Measurements from ENCODE around the gene LONRF2. TPM values are rescaled to one million over a fixed set of nuclear protein-coding genes. Genes with fewer than 3 reads are reported as not detected.

LONRF2 gene
- total RNA-seq, 1 experiment from 2014 or later, result 1.1 TPM

DNA sequence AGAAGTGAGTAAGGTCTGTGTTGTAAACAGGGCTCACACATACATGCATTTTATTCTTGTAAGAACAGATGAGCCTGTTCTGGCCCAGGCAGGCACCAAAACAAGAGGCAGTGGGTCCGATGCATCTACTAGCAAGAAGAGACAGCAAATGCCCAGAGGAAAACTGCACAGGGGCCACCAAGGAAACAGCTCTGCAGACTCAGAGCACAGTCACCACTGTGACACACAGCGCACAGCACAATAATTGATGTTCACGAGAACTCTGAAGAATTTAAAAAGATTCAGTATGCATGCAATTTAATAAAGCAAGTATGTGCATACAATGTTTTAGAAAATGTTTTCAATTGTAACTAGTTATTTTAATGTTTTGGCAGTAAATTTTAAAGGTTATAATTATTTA, 24.8 kb downstream of the LONRF2 start:
- no peak for TF ChIP-seq EZH2 (IDR thresholded peaks at IDR 0.05; ENCODE audit: low read length, unreplicated experiment)
- TF ChIP-seq, protein P1, sequence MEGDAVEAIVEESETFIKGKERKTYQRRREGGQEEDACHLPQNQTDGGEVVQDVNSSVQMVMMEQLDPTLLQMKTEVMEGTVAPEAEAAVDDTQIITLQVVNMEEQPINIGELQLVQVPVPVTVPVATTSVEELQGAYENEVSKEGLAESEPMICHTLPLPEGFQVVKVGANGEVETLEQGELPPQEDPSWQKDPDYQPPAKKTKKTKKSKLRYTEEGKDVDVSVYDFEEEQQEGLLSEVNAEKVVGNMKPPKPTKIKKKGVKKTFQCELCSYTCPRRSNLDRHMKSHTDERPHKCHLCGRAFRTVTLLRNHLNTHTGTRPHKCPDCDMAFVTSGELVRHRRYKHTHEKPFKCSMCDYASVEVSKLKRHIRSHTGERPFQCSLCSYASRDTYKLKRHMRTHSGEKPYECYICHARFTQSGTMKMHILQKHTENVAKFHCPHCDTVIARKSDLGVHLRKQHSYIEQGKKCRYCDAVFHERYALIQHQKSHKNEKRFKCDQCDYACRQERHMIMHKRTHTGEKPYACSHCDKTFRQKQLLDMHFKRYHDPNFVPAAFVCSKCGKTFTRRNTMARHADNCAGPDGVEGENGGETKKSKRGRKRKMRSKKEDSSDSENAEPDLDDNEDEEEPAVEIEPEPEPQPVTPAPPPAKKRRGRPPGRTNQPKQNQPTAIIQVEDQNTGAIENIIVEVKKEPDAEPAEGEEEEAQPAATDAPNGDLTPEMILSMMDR (conservative IDR thresholded peaks at IDR 0.05; ENCODE audit: low read depth, low read length), result no peak
- TF ChIP-seq EZH2phosphoT487 (IDR thresholded peaks at IDR 0.05; ENCODE audit: borderline replicate concordance, low read length), result no peak
- CTCF ChIA-PET, result no interaction called here
- H3K9ac ChIP-seq (ENCODE audit: low read length), result no peak overlapping the region
- H3K27me3 ChIP-seq (ENCODE audit: low read length), result no peaks in the 10 kb centered on the region
- H3K4me2 ChIP-seq (ENCODE audit: low read length), result no peak overlapping the region
- POLR2A ChIA-PET (ENCODE audit: unreplicated experiment), result no interaction called here
- no peaks in the 10 kb centered on the region for H4K20me1 ChIP-seq (ENCODE audit: low read length)
- no peaks in the 10 kb centered on the region for H3K9me2 ChIP-seq (replicated peaks; ENCODE audit: low read length)
- H3K9me3 ChIP-seq (ENCODE audit: low read length), result no peaks in the 10 kb centered on the region
- BruUV-seq (replicated peaks), result no TSS peak
- H2AFZ ChIP-seq (ENCODE audit: low read length), result no peak overlapping the region
- H3K36me3 ChIP-seq (ENCODE audit: low read depth, low read length), result no peaks in the 10 kb centered on the region
- H3F3A ChIP-seq (ENCODE audit: low read length, unreplicated experiment), result no peaks in the 10 kb centered on the region
- no peaks in the 10 kb centered on the region for H3K79me2 ChIP-seq (ENCODE audit: low read length)
- intact Hi-C loops (cut with micrococcal nuclease), result no loop called here
- DNase-seq (peak; percentile 34), ATAC-seq (peak; percentile 65)
- H3K4me1 ChIP-seq (ENCODE audit: insufficient read depth, low read length), result peaks cover 14% of the 10 kb centered on the region
- no peak overlapping the region for H3K4me3 ChIP-seq (ENCODE audit: low read length)
- H3K27ac ChIP-seq (ENCODE audit: low read length), result no peak overlapping the region

DNA sequence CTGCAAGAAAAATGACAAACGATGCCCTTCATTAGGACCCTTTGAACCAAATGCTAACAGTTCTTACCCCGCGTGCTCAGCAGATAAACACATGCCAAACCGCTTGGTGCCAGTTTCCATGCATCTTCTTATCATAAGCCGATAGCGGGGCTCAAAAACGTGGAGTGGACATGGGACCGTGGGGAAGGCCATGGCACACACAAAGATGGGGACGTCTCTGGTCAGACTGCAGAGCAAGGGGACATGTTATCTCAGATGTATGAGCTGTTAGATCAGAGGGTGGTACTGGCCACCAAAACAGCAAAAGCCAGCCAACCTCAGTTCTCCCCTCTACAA, 28.2 kb downstream of the LONRF2 start:
- H4K20me1 ChIP-seq (ENCODE audit: low read length), result no peaks in the 10 kb centered on the region
- no peak overlapping the region for H3K9ac ChIP-seq (ENCODE audit: low read length)
- H2AFZ ChIP-seq (ENCODE audit: low read length), result no peak overlapping the region
- H3K27me3 ChIP-seq (ENCODE audit: low read length), result no peaks in the 10 kb centered on the region
- no peak overlapping the region for H3K4me2 ChIP-seq (ENCODE audit: low read length)
- ATAC-seq, result no peak
- peaks cover 39% of the 10 kb centered on the region for H3K4me1 ChIP-seq (ENCODE audit: insufficient read depth, low read length)
- no peak overlapping the region for H3K4me3 ChIP-seq (ENCODE audit: low read length)
- no peaks in the 10 kb centered on the region for H3K9me2 ChIP-seq (replicated peaks; ENCODE audit: low read length)
- intact Hi-C loops (cut with micrococcal nuclease), result no loop called here
- H3F3A ChIP-seq (ENCODE audit: low read length, unreplicated experiment), result peaks cover 9% of the 10 kb centered on the region
- H3K36me3 ChIP-seq (ENCODE audit: low read depth, low read length), result no peaks in the 10 kb centered on the region
- no peak overlapping the region for H3K27ac ChIP-seq (ENCODE audit: low read length)
- DNase-seq, result no peak
- CTCF ChIA-PET, result no interaction called here
- no peaks in the 10 kb centered on the region for H3K9me3 ChIP-seq (ENCODE audit: low read length)
- POLR2A ChIA-PET (ENCODE audit: unreplicated experiment), result no interaction called here
- no peaks in the 10 kb centered on the region for H3K79me2 ChIP-seq (ENCODE audit: low read length)
- TF ChIP-seq EZH2phosphoT487 (IDR thresholded peaks at IDR 0.05; ENCODE audit: borderline replicate concordance, low read length) (no peak), EZH2 (IDR thresholded peaks at IDR 0.05; ENCODE audit: low read length, unreplicated experiment) (no peak)
- TF ChIP-seq, protein P1 (conservative IDR thresholded peaks at IDR 0.05; ENCODE audit: low read depth, low read length), result no peak
- BruUV-seq (replicated peaks), result no TSS peak

DNA sequence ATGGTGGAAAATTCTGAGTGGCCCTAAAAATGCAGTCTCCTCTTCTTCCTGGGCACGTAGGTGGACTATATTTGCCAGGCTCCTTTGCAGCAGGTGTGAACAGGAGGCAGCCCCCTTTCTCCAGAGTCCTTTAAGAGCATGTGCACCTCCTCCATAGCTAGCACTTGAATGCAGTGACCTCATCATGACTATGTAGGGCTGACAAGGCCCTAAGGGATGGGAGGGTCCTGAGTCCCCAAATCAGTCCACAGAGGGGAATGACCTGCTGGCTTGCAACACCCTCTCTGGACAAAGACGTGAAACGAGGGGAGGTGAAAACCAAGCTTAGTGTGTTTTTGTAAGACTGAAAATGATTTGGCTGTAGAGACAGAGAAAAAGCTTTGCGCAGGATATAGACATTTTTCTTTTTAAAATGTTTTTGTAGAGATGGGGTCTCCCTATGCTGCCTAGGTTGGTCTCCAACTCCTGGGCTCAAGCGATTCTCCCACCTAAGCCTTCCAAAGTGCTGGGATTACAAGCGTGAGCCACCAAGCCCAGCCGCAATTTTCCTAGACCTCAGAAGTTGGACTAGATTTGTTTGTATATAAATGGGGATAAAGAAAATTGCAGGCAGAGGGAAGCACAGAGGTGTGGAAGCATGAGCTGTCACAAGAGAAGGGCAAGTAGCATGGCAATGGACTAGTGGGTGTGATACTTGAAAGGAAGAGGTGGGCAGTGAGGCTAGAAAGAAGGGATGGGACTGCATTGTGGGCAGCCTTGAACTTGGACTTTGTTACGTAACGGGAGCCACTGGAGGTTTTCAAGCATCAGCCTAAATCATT, 28.8 kb downstream of the LONRF2 start:
- Histone ChIP-seq H4K20me1 (ENCODE audit: low read length) (no peaks in the 10 kb centered on the region), H3K9me3 (ENCODE audit: low read length) (no peaks in the 10 kb centered on the region), H3K79me2 (ENCODE audit: low read length) (no peaks in the 10 kb centered on the region), H3K27me3 (ENCODE audit: low read length) (no peaks in the 10 kb centered on the region), H3K9me2 (replicated peaks; ENCODE audit: low read length) (no peaks in the 10 kb centered on the region), H3K4me1 (ENCODE audit: insufficient read depth, low read length) (peaks cover 39% of the 10 kb centered on the region), H3K9ac (ENCODE audit: low read length) (no peak overlapping the region), H3K27ac (ENCODE audit: low read length) (peak overlapping the region; percentile 96), H3F3A (ENCODE audit: low read length, unreplicated experiment) (peaks cover 9% of the 10 kb centered on the region), H3K4me2 (ENCODE audit: low read length) (peak overlapping the region; percentile 69; the same call in 1 of the 2 replicates), H2AFZ (ENCODE audit: low read length) (no peak overlapping the region), H3K36me3 (ENCODE audit: low read depth, low read length) (no peaks in the 10 kb centered on the region), H3K4me3 (ENCODE audit: low read length) (no peak overlapping the region)
- POLR2A ChIA-PET (ENCODE audit: unreplicated experiment), result no interaction called here
- CTCF ChIA-PET, result no interaction called here
- DNase-seq (peak; percentile 51), ATAC-seq (no peak)
- BruUV-seq (replicated peaks), result no TSS peak
- no peak for TF ChIP-seq EZH2 (IDR thresholded peaks at IDR 0.05; ENCODE audit: low read length, unreplicated experiment)
- TF ChIP-seq, protein P1 (conservative IDR thresholded peaks at IDR 0.05; ENCODE audit: low read depth, low read length), result no peak
- no peak for TF ChIP-seq EZH2phosphoT487 (IDR thresholded peaks at IDR 0.05; ENCODE audit: borderline replicate concordance, low read length)
- intact Hi-C loops (cut with micrococcal nuclease), result no loop called here
